ENCODE measurements around the gene SERINC4. TPM values are rescaled to one million over a fixed set of nuclear protein-coding genes. Genes with fewer than 3 reads are reported as not detected.
A peak's percentile ranks its signal among the peaks of the same experiment; 100 is the strongest.

The SERINC4 gene
- total and polyA plus RNA-seq, 10 of the 15 experiments (the other 5 are each of a cell fraction or from before 2014, with no cell fraction given), result 0.06 to 0.96 (median 0.26) TPM; not detected in 1

DNA sequence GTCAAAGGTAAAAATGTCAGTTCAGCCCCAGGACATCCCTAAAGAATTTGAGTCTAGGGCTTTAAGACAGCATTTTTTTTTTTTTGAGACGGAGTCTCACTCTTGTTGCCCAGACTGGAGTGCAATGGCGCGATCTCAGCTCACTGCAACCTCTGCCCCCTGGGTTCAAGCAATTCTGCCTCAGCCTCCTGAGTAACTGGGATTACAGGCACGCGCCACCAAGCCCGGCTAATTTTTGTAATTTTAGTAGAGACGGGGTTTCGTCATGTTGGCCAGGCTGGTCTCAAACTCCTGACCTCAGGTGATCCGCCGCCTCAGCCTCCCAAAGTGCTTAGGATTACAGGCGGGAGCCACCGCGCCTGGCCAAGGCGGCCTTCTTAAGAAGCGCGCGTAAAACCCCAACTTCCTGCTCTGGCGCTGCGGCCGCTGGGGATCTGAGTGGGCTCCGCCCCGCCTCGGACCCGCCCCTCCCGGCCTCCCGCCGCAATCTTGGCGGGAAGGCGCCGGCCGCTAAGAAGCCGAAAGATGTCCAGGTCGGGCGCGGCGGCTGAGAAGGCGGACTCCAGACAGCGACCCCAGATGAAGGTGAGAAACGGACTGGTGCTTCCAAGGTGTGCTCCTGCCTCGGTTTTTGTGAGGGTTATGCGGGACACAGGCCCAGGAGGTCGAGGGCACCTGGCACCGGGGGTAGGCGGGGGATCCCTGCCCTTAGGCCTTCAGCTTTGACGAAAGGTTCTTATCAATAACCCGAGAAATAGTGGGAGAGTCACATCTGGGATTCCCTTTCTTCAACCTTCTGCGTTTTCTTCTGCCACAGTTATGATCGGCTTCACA lies 26.7 kb upstream of the SERINC4 start, which contains the start of gene WDR76 (continued):
- TF ChIP-seq USF2 (IDR thresholded peaks at IDR 0.05; ENCODE audit: borderline replicate concordance, low read depth, low read length) (no peak), RELA (IDR thresholded peaks at IDR 0.05; ENCODE audit: borderline replicate concordance, partially characterized antibody) (peak; percentile 24), ZNF622 (IDR thresholded peaks at IDR 0.05) (no peak), ESRRA (IDR thresholded peaks at IDR 0.05; ENCODE audit: low read length) (no peak), IRF4 (IDR thresholded peaks at IDR 0.05; ENCODE audit: low read depth, low read length) (no peak), FOXK2 (IDR thresholded peaks at IDR 0.05) (no peak), ATF2 (IDR thresholded peaks at IDR 0.05; ENCODE audit: low read length) (no peak), NR2C2 (IDR thresholded peaks at IDR 0.05; ENCODE audit: borderline replicate concordance, control insufficient read depth, insufficient read length, low read depth) (no peak), KAT2A (conservative IDR thresholded peaks at IDR 0.05; ENCODE audit: control insufficient read depth, low read depth, low read length) (no peak), ATF7 (IDR thresholded peaks at IDR 0.05; ENCODE audit: low read depth) (no peak), ZSCAN29 (IDR thresholded peaks at IDR 0.05) (no peak), TARDBP (IDR thresholded peaks at IDR 0.05; ENCODE audit: borderline replicate concordance) (no peak), HDGF (IDR thresholded peaks at IDR 0.05) (no peak), STAT1 (conservative IDR thresholded peaks at IDR 0.05) (no peak), SREBF2 (IDR thresholded peaks at IDR 0.05; ENCODE audit: low read length) (no peak), CEBPZ (IDR thresholded peaks at IDR 0.05; ENCODE audit: low read depth, low read length) (no peak), BRCA1 (IDR thresholded peaks at IDR 0.05; ENCODE audit: low read depth, low read length) (no peak), NFYB (IDR thresholded peaks at IDR 0.05; ENCODE audit: insufficient read depth, low read depth, low read length) (no peak)
- TF ChIP-seq, protein P1, sequence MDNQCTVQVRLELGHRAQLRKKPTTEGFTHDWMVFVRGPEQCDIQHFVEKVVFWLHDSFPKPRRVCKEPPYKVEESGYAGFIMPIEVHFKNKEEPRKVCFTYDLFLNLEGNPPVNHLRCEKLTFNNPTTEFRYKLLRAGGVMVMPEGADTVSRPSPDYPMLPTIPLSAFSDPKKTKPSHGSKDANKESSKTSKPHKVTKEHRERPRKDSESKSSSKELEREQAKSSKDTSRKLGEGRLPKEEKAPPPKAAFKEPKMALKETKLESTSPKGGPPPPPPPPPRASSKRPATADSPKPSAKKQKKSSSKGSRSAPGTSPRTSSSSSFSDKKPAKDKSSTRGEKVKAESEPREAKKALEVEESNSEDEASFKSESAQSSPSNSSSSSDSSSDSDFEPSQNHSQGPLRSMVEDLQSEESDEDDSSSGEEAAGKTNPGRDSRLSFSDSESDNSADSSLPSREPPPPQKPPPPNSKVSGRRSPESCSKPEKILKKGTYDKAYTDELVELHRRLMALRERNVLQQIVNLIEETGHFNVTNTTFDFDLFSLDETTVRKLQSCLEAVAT (IDR thresholded peaks at IDR 0.05), result no peak
- TF ChIP-seq, protein P2, sequence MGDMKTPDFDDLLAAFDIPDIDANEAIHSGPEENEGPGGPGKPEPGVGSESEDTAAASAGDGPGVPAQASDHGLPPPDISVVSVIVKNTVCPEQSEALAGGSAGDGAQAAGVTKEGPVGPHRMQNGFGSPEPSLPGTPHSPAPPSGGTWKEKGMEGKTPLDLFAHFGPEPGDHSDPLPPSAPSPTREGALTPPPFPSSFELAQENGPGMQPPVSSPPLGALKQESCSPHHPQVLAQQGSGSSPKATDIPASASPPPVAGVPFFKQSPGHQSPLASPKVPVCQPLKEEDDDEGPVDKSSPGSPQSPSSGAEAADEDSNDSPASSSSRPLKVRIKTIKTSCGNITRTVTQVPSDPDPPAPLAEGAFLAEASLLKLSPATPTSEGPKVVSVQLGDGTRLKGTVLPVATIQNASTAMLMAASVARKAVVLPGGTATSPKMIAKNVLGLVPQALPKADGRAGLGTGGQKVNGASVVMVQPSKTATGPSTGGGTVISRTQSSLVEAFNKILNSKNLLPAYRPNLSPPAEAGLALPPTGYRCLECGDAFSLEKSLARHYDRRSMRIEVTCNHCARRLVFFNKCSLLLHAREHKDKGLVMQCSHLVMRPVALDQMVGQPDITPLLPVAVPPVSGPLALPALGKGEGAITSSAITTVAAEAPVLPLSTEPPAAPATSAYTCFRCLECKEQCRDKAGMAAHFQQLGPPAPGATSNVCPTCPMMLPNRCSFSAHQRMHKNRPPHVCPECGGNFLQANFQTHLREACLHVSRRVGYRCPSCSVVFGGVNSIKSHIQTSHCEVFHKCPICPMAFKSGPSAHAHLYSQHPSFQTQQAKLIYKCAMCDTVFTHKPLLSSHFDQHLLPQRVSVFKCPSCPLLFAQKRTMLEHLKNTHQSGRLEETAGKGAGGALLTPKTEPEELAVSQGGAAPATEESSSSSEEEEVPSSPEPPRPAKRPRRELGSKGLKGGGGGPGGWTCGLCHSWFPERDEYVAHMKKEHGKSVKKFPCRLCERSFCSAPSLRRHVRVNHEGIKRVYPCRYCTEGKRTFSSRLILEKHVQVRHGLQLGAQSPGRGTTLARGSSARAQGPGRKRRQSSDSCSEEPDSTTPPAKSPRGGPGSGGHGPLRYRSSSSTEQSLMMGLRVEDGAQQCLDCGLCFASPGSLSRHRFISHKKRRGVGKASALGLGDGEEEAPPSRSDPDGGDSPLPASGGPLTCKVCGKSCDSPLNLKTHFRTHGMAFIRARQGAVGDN (IDR thresholded peaks at IDR 0.05), result peak; percentile 64; the same call in 1 of the 2 replicates
